ENCODE data around the gene NF1.

- no peak for TF ChIP-seq CTCF (IDR thresholded peaks at IDR 0.05)
- no peak for TF ChIP-seq EZH2 (IDR thresholded peaks at IDR 0.05; ENCODE audit: borderline replicate concordance, insufficient read depth, low read depth, low read length, poor library complexity, severe bottlenecking)
Observed at GRCh38 chr17:31111183-31111582, 16.4 kb downstream of the NF1 start.
